ENCODE data around the gene MINDY4B. TPM values are rescaled to one million over a fixed set of nuclear protein-coding genes. Genes with fewer than 3 reads are reported as not detected.

The MINDY4B gene
- total and polyA plus RNA-seq, 4 donors = not detected

- H3K9ac ChIP-seq (ENCODE audit: low read depth in 1 of 2, low read length in 2 of 2) = no peak overlapping the region
- DNase-seq (ENCODE audit: low spot score) = no peak
- H3K4me3 ChIP-seq (ENCODE audit: low read depth in 1 of 3, low read length in 3 of 3) = no peak overlapping the region
- H3K4me1 ChIP-seq (ENCODE audit: control insufficient read depth in 4 of 4, insufficient read depth in 4 of 4, low read length in 3 of 4) = no peaks in the 10 kb centered on the region
- 89% methylated on average over 6 of the region's 6 CpGs for WGBS
- H3K36me3 ChIP-seq (ENCODE audit: control insufficient read depth in 4 of 4, insufficient read depth in 3 of 4, low read depth in 1 of 4, low read length in 3 of 4) = no peaks in the 10 kb centered on the region
- H3K9me3 ChIP-seq (ENCODE audit: control insufficient read depth in 4 of 4, low read length in 3 of 4) = no peaks in the 10 kb centered on the region
- H3K27ac ChIP-seq (ENCODE audit: low read depth in 1 of 2, low read length in 2 of 2) = no peak overlapping the region
- H3K27me3 ChIP-seq (ENCODE audit: control insufficient read depth in 4 of 4, insufficient read depth in 4 of 4, low read length in 3 of 4) = no peaks in the 10 kb centered on the region
- no peak for TF ChIP-seq REST (IDR thresholded peaks at IDR 0.05)
- no peak for TF ChIP-seq YY1 (IDR thresholded peaks at IDR 0.05)
- no peak for TF ChIP-seq ZBTB33 (IDR thresholded peaks at IDR 0.05)
- TF ChIP-seq HNF4G (IDR thresholded peaks at IDR 0.05) = peak; percentile 52
- TF ChIP-seq HNF4A (conservative IDR thresholded peaks at IDR 0.05) = peak; percentile 69 to 88
- no peak for TF ChIP-seq TAF1 (conservative IDR thresholded peaks at IDR 0.05)
- no peak for TF ChIP-seq CTCF (IDR thresholded peaks at IDR 0.05; ENCODE audit: low read depth, low read length, missing input control)
Measured at GRCh38 chr3:150825192-150825915, 79.9 kb downstream of the MINDY4B start.

- DNase-seq (ENCODE audit: low spot score) = no peak
- H3K4me3 ChIP-seq (ENCODE audit: low read depth in 1 of 3, low read length in 3 of 3) = no peak overlapping the region
- no peaks in the 10 kb centered on the region for H3K4me1 ChIP-seq (ENCODE audit: control insufficient read depth in 4 of 4, insufficient read depth in 4 of 4, low read length in 3 of 4)
- H3K27me3 ChIP-seq (ENCODE audit: control insufficient read depth in 4 of 4, insufficient read depth in 4 of 4, low read length in 3 of 4) = no peaks in the 10 kb centered on the region
- WGBS = 97% methylated on average over 3 of the region's 3 CpGs
- H3K36me3 ChIP-seq (ENCODE audit: control insufficient read depth in 4 of 4, insufficient read depth in 3 of 4, low read depth in 1 of 4, low read length in 3 of 4) = no peaks in the 10 kb centered on the region
- H3K9ac ChIP-seq (ENCODE audit: low read depth in 1 of 2, low read length in 2 of 2) = no peak overlapping the region
- no peaks in the 10 kb centered on the region for H3K9me3 ChIP-seq (ENCODE audit: control insufficient read depth in 4 of 4, low read length in 3 of 4)
- no peak overlapping the region for H3K27ac ChIP-seq (ENCODE audit: low read depth in 1 of 2, low read length in 2 of 2)
- no peak for TF ChIP-seq TAF1 (conservative IDR thresholded peaks at IDR 0.05)
- TF ChIP-seq MAX (IDR thresholded peaks at IDR 0.05) = no peak
- no peak for TF ChIP-seq GABPA (IDR thresholded peaks at IDR 0.05 in 1 of 2, conservative IDR thresholded peaks at IDR 0.05 in 1 of 2)
- TF ChIP-seq YY1 (IDR thresholded peaks at IDR 0.05) = no peak
- no peak for TF ChIP-seq EGR1 (IDR thresholded peaks at IDR 0.05; ENCODE audit: low read depth in 2 of 2)
- no peak for TF ChIP-seq HNF4A (conservative IDR thresholded peaks at IDR 0.05)
- TF ChIP-seq ZBTB33 (IDR thresholded peaks at IDR 0.05) = no peak
- TF ChIP-seq CTCF (IDR thresholded peaks at IDR 0.05; ENCODE audit: low read depth, low read length, missing input control) = no peak
- no peak for TF ChIP-seq SP1 (IDR thresholded peaks at IDR 0.05)
- TF ChIP-seq REST (IDR thresholded peaks at IDR 0.05) = no peak
- no peak for TF ChIP-seq ATF3 (IDR thresholded peaks at IDR 0.05)
- no peak for TF ChIP-seq HNF4G (IDR thresholded peaks at IDR 0.05)
Measured at GRCh38 chr3:150823277-150823676, 82.0 kb downstream of the MINDY4B start.
